Activated CD8-positive, alpha-beta T cell treated with anti-CD3 and anti-CD28 coated beads for 36 hours (primary cell): ENCODE results near the gene ARTN. TPM values are rescaled to one million over a fixed set of nuclear protein-coding genes. Genes with fewer than 3 reads are reported as not detected.

Experiments
- total RNA-seq, 2 experiments: library from RNA; stranded (reverse); gene quantifications; one replicate each; pipeline ENCODE4 v1.2.3, GENCODE V29; 2021

Gene ARTN
- total RNA-seq, 2 experiments from 2014 or later: 0.36 to 0.68 TPM

Other genes starting within 250 kb of the ARTN start
- 10 to 100 TPM; 14.5 to 20.0 TPM for gene ST3GAL3, start 226.3 kb upstream of the ARTN start, total RNA-seq
- 10 to 100 TPM; 16.2 to 16.5 TPM for gene IPO13, start 13.1 kb downstream of the ARTN start, total RNA-seq
- gene DPH2, start 36.2 kb downstream of the ARTN start, total RNA-seq: 10 to 100 TPM; 29.6 to 34.1 TPM
- gene ATP6V0B, start 41.2 kb downstream of the ARTN start, total RNA-seq: 10 to 100 TPM; 67.6 to 75.5 TPM
- gene B4GALT2, start 45.4 kb downstream of the ARTN start, total RNA-seq: 10 to 100 TPM; 35.4 to 35.5 TPM
- 1 to 10 TPM; 1.4 to 1.8 TPM for gene CCDC24, start 57.8 kb downstream of the ARTN start, total RNA-seq
- gene SLC6A9, start 97.7 kb downstream of the ARTN start, total RNA-seq: 1 to 10 TPM; 6.5 to 7.4 TPM
- not detected for gene KLF17, start 185.0 kb downstream of the ARTN start, total RNA-seq
- gene KLF18, start 207.8 kb downstream of the ARTN start, total RNA-seq: not detected